MM.1S (cell line): Measurements from ENCODE around the gene HSPB9.

Experiments used
- DNase-seq: peaks from one replicate; pipeline ENCODE4 v3.0.0-alpha.2; 2015
- H2AFZ ChIP-seq: fragments of 300-600 bp; sonication (generic); 2 replicates; pipeline ENCODE4 v1.6.0; 2016; ENCODE audit warnings: antibody characterized with exemption, low read length
- H3F3A ChIP-seq: fragments of 300-600 bp; sonication (generic); 2 replicates; pipeline ENCODE4 v1.6.1; 2016; ENCODE audit warnings: mild to moderate bottlenecking, antibody characterized with exemption, low read length, moderate library complexity, mixed read lengths; ENCODE audit not compliant: insufficient read depth
- H3K27ac ChIP-seq: fragments of 300-600 bp; sonication (generic); 2 replicates; pipeline ENCODE4 v1.5.1; 2016; ENCODE audit warnings: mild to moderate bottlenecking, low read length
- H3K27me3 ChIP-seq: fragments of 300-600 bp; sonication (generic); replicated peaks from 2 replicates; pipeline ENCODE4 v1.6.0; 2016; ENCODE audit warnings: low read length; ENCODE audit not compliant: insufficient read depth
- H3K36me3 ChIP-seq: fragments of 300-600 bp; sonication (generic); replicated peaks from 2 replicates; pipeline ENCODE4 v1.6.1; 2016; ENCODE audit warnings: mild to moderate bottlenecking, low read length, mixed read lengths; ENCODE audit not compliant: insufficient read depth
- H3K4me1 ChIP-seq: fragments of 300-600 bp; sonication (generic); 2 replicates; pipeline ENCODE4 v1.6.1; 2016; ENCODE audit warnings: low read length, mixed read lengths
- H3K4me2 ChIP-seq: fragments of 300-600 bp; sonication (generic); 2 replicates; pipeline ENCODE4 v1.6.0; 2016; ENCODE audit warnings: low read depth, low read length
- H3K4me3 ChIP-seq: fragments of 300-600 bp; sonication (generic); 2 replicates; pipeline ENCODE4 v1.5.1; 2016; ENCODE audit warnings: low read length, mixed read lengths
- H3K79me2 ChIP-seq: fragments of 300-600 bp; sonication (generic); 2 replicates; pipeline ENCODE4 v1.6.1; 2016; ENCODE audit warnings: mixed run types, low read length, mixed read lengths
- H3K9ac ChIP-seq: fragments of 300-600 bp; sonication (generic); 2 replicates; pipeline ENCODE4 v1.6.1; 2016; ENCODE audit warnings: low read length, mixed read lengths
- H3K9me2 ChIP-seq: fragments of 300-600 bp; sonication (generic); replicated peaks from 2 replicates; pipeline ENCODE4 v1.6.1; 2016; ENCODE audit warnings: mild to moderate bottlenecking, low read length, mixed read lengths; ENCODE audit not compliant: insufficient read depth
- H3K9me3 ChIP-seq: fragments of 300-600 bp; sonication (generic); replicated peaks from 2 replicates; pipeline ENCODE4 v1.6.1; 2016; ENCODE audit warnings: mild to moderate bottlenecking, low read length, mixed read lengths; ENCODE audit not compliant: insufficient read depth
- H4K20me1 ChIP-seq: fragments of 300-600 bp; sonication (generic); 2 replicates; pipeline ENCODE4 v1.6.1; 2016; ENCODE audit warnings: mild to moderate bottlenecking, low read length, moderate library complexity, mixed read lengths; ENCODE audit not compliant: insufficient read depth
- EZH2 ChIP-seq: fragments of 300-600 bp; sonication (generic); optimal IDR thresholded peaks from 2 replicates; pipeline ENCODE3; 2017; ENCODE audit warnings: low read depth, mild to moderate bottlenecking, antibody characterized with exemption, low read length, mixed read lengths
- EZH2phosphoT487 ChIP-seq: fragments of 300-600 bp; sonication (generic); IDR thresholded peaks from 2 replicates; pipeline ENCODE4 v1.6.1; 2018; ENCODE audit warnings: antibody characterized with exemption, low read length
- TF ChIP-seq, protein P1 (sequence below): fragments of 300-600 bp; sonication (generic); IDR thresholded peaks from 2 replicates; pipeline ENCODE4 v1.5.1; 2016; ENCODE audit warnings: antibody characterized with exemption, low read length, mixed read lengths

HSPB9 gene

DNA sequence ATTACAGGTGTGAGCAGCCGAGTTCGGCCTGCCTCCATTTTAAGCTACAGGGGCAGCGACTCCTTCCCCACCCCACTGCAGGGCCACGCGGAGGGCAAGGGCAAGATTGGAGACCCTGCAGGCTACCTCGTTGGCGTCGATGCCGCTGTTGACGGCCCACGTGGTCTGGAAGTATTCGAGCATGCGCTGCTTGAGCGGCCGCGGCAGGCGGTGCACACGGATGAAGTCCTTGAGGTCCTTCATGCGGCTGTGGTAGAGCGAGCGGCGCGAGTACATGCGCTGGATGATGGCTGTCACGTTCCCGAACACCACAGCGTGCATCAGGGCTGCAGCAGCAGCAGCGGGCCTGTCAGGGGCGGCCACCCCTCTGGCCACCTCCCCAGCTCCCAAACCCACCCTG lies 46.7 kb downstream of the HSPB9 start:
- no peaks in the 10 kb centered on the region for H3K36me3 ChIP-seq

DNA sequence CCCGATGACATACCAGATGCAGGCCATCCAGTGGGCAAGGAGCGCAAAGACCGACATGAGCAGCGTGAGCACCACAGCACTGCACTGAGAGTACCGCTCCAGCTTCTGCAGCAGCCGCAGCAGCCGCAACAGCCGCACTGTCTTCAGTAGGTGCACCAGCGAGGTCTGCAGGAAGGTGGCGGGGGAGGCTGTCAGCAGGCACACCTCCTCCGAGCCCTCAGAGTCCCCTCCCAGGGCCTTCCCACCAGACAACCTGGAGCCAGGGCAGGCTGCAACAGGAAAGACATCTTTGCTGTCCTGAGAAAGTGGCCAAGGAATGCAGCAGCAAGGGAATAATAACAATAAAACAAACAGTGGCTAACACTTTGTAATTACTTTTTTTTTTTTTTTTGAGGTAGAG lies 49.2 kb downstream of the HSPB9 start:
- DNase-seq, result no peak
- Histone ChIP-seq H3F3A (no peaks in the 10 kb centered on the region), H3K9me2 (no peaks in the 10 kb centered on the region), H4K20me1 (no peaks in the 10 kb centered on the region), H3K4me2 (no peak overlapping the region), H3K79me2 (no peaks in the 10 kb centered on the region), H3K4me3 (no peak overlapping the region), H3K27ac (no peak overlapping the region), H3K36me3 (no peaks in the 10 kb centered on the region), H3K4me1 (no peaks in the 10 kb centered on the region), H3K9ac (no peak overlapping the region), H2AFZ (no peak overlapping the region), H3K27me3 (no peaks in the 10 kb centered on the region), H3K9me3 (no peaks in the 10 kb centered on the region)
- no peak for TF ChIP-seq EZH2
- no peak for TF ChIP-seq EZH2phosphoT487
- TF ChIP-seq, protein P1, sequence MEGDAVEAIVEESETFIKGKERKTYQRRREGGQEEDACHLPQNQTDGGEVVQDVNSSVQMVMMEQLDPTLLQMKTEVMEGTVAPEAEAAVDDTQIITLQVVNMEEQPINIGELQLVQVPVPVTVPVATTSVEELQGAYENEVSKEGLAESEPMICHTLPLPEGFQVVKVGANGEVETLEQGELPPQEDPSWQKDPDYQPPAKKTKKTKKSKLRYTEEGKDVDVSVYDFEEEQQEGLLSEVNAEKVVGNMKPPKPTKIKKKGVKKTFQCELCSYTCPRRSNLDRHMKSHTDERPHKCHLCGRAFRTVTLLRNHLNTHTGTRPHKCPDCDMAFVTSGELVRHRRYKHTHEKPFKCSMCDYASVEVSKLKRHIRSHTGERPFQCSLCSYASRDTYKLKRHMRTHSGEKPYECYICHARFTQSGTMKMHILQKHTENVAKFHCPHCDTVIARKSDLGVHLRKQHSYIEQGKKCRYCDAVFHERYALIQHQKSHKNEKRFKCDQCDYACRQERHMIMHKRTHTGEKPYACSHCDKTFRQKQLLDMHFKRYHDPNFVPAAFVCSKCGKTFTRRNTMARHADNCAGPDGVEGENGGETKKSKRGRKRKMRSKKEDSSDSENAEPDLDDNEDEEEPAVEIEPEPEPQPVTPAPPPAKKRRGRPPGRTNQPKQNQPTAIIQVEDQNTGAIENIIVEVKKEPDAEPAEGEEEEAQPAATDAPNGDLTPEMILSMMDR, result no peak

More for the DNA sequence above, 46.7 kb downstream of the HSPB9 start:
- no peak overlapping the region for H3K9ac ChIP-seq
- H3K4me2 ChIP-seq, result no peak overlapping the region
- H3K9me2 ChIP-seq, result no peaks in the 10 kb centered on the region
- no peak overlapping the region for H3K4me3 ChIP-seq
- DNase-seq, result no peak
- no peaks in the 10 kb centered on the region for H3K9me3 ChIP-seq
- TF ChIP-seq EZH2, result no peak
- TF ChIP-seq EZH2phosphoT487, result no peak
- TF ChIP-seq, protein P1, result no peak
- no peak overlapping the region for H2AFZ ChIP-seq
- no peaks in the 10 kb centered on the region for H3F3A ChIP-seq
- no peaks in the 10 kb centered on the region for H3K4me1 ChIP-seq
- H4K20me1 ChIP-seq, result no peaks in the 10 kb centered on the region
- no peaks in the 10 kb centered on the region for H3K27me3 ChIP-seq
- H3K27ac ChIP-seq, result no peak overlapping the region
- no peaks in the 10 kb centered on the region for H3K79me2 ChIP-seq
